GM18907 (cell line): Measurements from ENCODE around the gene PRR11.
"Not testable (repeated sequence)": the region's sequence is repeated elsewhere in the genome, so short reads cannot be mapped to it uniquely, and the experiment has no call there.

Experiments
- ATAC-seq: cut with Tn5 transposase; IDR thresholded peaks from one replicate; pipeline ENCODE4 v1.9.1; 2021; ENCODE audit warnings: mild to moderate bottlenecking, moderate library complexity; ENCODE audit not compliant: unreplicated experiment

The PRR11 gene

GRCh38 chr17:59219370-59219769 is 63.8 kb downstream of the PRR11 start:
- no peak for ATAC-seq

GRCh38 chr17:59219992-59220327 is 64.4 kb downstream of the PRR11 start:
- no peak for ATAC-seq

- ATAC-seq = peak; percentile 94
Measured at GRCh38 chr17:59220328-59221158, 65.0 kb downstream of the PRR11 start, which contains the start of gene GDPD1. TSS of gene GDPD1 (plus strand) at chr17:59220511. CDS start at chr17:59220610, 99 bp downstream.

GRCh38 chr17:59221159-59221847 is 65.8 kb downstream of the PRR11 start:
- peak; percentile 14 for ATAC-seq

GRCh38 chr17:59223813-59224212 is 68.3 kb downstream of the PRR11 start:
- no peak for ATAC-seq

- ATAC-seq = not testable (repeated sequence)
Measured at GRCh38 chr17:59228588-59228987, 73.0 kb downstream of the PRR11 start.

GRCh38 chr17:59230764-59231163 is 75.2 kb downstream of the PRR11 start:
- ATAC-seq = no peak

GRCh38 chr17:59234631-59235030 is 79.1 kb downstream of the PRR11 start:
- ATAC-seq = no peak

GRCh38 chr17:59238906-59239305 is 83.4 kb downstream of the PRR11 start:
- ATAC-seq = no peak

- ATAC-seq = no peak
Measured at GRCh38 chr17:59244081-59244480, 88.5 kb downstream of the PRR11 start.
